Tibial artery (tissue), 4 donors: ENCODE measurements around the gene TTC3.
"Not testable (repeated sequence)": the region's sequence is repeated elsewhere in the genome, so short reads cannot be mapped to it uniquely, and the experiment has no call there.

Source experiments
- DNase-seq, 2 donors: peaks; one replicate each; pipeline ENCODE4 v3.0.0-alpha.2; 2019
- H3K27ac ChIP-seq, 2 donors: fragments of 200-600 bp; sonication (generic) in 1 of 2; 1 replicate in 1 of 2; 2 replicates in 1 of 2; pipeline ENCODE4 v1.5.1; 2018 to 2019; ENCODE audit warnings: mild to moderate bottlenecking in 1 of 2
- H3K27me3 ChIP-seq, 2 donors: fragments of 200-600 bp; sonication (generic) in 1 of 2; one replicate each; pipeline versions ENCODE4 v1.5.1 to v1.6.0; 2016 to 2019
- H3K36me3 ChIP-seq, 3 donors: fragments of 200-600 bp; sonication (generic) in 2 of 3; one replicate each; pipeline ENCODE4 v1.5.1; 2016 to 2019; ENCODE audit warnings: mild to moderate bottlenecking in 2 of 3
- H3K4me1 ChIP-seq, 4 donors: fragments of 200-600 bp; sonication (generic) in 2 of 4; 1 replicate in 3 of 4; 2 replicates in 1 of 4; pipeline ENCODE4 v1.5.1; 2016 to 2019
- H3K4me3 ChIP-seq, 2 donors: fragments of 200-600 bp; sonication (generic) in 1 of 2; 1 replicate in 1 of 2; 2 replicates in 1 of 2; pipeline ENCODE4 v1.5.1; 2018 to 2019; ENCODE audit warnings: mild to moderate bottlenecking in 2 of 2
- H3K9me3 ChIP-seq, 3 donors: fragments of 200-600 bp; sonication (generic) in 1 of 3; one replicate each; pipeline ENCODE4 v1.5.1; 2016 to 2019
- intact Hi-C: fragments of 100-400 bp; cut with DNase I; formaldehyde crosslinking; loops from one replicate; pipeline ENCODE4 v1.15.0; 2023; ENCODE audit warnings: low total_unique reads
- TF ChIP-seq, protein P1 (sequence below), 2 experiments: fragments of 200-600 bp in 1 of 2; fragments of 450-650 bp in 1 of 2; IDR thresholded peaks; one replicate each; pipeline ENCODE4 v1.5.1; 2017 to 2019; ENCODE audit warnings: antibody characterized with exemption in 2 of 2, mild to moderate bottlenecking in 1 of 2, moderate library complexity in 1 of 2

TTC3 gene

GRCh38 chr21:37136261-37136660 lies 63.2 kb downstream of the TTC3 start:
- TF ChIP-seq, protein P1, sequence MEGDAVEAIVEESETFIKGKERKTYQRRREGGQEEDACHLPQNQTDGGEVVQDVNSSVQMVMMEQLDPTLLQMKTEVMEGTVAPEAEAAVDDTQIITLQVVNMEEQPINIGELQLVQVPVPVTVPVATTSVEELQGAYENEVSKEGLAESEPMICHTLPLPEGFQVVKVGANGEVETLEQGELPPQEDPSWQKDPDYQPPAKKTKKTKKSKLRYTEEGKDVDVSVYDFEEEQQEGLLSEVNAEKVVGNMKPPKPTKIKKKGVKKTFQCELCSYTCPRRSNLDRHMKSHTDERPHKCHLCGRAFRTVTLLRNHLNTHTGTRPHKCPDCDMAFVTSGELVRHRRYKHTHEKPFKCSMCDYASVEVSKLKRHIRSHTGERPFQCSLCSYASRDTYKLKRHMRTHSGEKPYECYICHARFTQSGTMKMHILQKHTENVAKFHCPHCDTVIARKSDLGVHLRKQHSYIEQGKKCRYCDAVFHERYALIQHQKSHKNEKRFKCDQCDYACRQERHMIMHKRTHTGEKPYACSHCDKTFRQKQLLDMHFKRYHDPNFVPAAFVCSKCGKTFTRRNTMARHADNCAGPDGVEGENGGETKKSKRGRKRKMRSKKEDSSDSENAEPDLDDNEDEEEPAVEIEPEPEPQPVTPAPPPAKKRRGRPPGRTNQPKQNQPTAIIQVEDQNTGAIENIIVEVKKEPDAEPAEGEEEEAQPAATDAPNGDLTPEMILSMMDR (IDR thresholded peaks at IDR 0.05): no peak
- peaks cover 38 to 56% (median 49%) of the 10 kb centered on the region in 3 donors for H3K36me3 ChIP-seq
- H3K4me1 ChIP-seq: no peaks in the 10 kb centered on the region
- H3K4me3 ChIP-seq: no peak overlapping the region
- no peak overlapping the region for H3K27ac ChIP-seq
- intact Hi-C loops: no loop called here
- DNase-seq: no peak
- no peaks in the 10 kb centered on the region for H3K27me3 ChIP-seq
- no peaks in the 10 kb centered on the region for H3K9me3 ChIP-seq

- DNase-seq: no peak
- intact Hi-C loops: no loop called here
- no peaks in the 10 kb centered on the region for H3K4me1 ChIP-seq
Measured at GRCh38 chr21:37136744-37137143, 63.7 kb downstream of the TTC3 start.

GRCh38 chr21:37139154-37139553 lies 66.1 kb downstream of the TTC3 start:
- intact Hi-C loops: no loop called here
- no peak overlapping the region for H3K27ac ChIP-seq
- DNase-seq: no peak
- H3K4me3 ChIP-seq: no peak overlapping the region
- no peaks in the 10 kb centered on the region for H3K27me3 ChIP-seq
- no peaks in the 10 kb centered on the region for H3K9me3 ChIP-seq
- H3K36me3 ChIP-seq: peaks cover 36 to 50% (median 38%) of the 10 kb centered on the region in 3 donors
- TF ChIP-seq, protein P1 (IDR thresholded peaks at IDR 0.05): no peak
- H3K4me1 ChIP-seq: no peaks in the 10 kb centered on the region

More at GRCh38 chr21:37136744-37137143, 63.7 kb downstream of the TTC3 start:
- Histone ChIP-seq H3K4me3 (no peak overlapping the region), H3K36me3 (peaks cover 38 to 60% (median 46%) of the 10 kb centered on the region in 3 donors), H3K27ac (no peak overlapping the region), H3K9me3 (no peaks in the 10 kb centered on the region), H3K27me3 (no peaks in the 10 kb centered on the region)
- TF ChIP-seq, protein P1 (IDR thresholded peaks at IDR 0.05): no peak

DNA sequence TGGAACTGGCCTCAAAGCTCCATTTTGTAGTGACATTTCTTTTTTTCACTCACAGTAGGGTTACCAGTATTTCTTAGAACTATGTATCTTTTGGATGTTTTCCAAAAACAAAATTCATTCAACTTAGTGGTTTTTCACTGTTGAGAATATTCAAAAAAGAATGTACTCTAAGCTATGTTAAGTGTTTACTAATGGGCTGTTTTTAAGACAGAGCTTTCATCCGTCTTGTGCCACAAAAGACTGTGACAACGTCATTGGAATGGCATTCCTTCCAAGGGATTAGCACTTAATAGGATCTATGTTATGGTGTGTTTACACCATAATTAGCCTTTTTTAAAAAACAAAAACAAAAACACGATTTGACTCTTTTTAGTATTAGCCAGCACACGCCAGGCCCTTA lies 66.8 kb downstream of the TTC3 start:
- Histone ChIP-seq H3K27me3 (no peaks in the 10 kb centered on the region), H3K27ac (no peak overlapping the region), H3K4me3 (no peak overlapping the region), H3K36me3 (peaks cover 33 to 53% (median 35%) of the 10 kb centered on the region in 3 donors), H3K4me1 (no peaks in the 10 kb centered on the region), H3K9me3 (no peaks in the 10 kb centered on the region)
- intact Hi-C loops: no loop called here
- no peak for DNase-seq
- TF ChIP-seq, protein P1 (IDR thresholded peaks at IDR 0.05): no peak

- not testable (repeated sequence) for H3K4me1 ChIP-seq, H3K9me3 ChIP-seq
Measured at GRCh38 chr21:37143392-37143791, 70.3 kb downstream of the TTC3 start.

DNA sequence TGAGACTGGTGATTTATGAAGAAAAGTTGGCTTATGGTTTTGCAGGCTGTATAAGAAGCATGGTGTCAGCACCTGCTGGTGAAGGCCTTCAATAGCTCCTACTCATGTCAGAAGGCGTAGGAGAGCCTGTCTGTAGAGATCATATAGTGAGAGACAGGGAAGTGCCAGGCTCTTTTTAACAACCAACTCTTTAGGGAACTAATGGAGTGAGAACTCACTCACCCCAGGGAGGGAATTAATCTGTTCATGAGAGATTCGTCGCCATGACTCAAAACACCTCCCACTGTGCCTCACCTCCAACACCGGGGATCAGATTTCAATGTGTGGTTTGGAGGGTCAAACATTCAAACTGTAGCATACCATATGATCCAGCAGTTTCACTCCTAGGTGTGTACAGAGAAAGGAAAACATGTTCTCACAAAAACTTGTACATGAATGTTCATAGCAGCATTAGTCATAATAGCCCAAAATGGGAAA lies 72.6 kb downstream of the TTC3 start:
- TF ChIP-seq, protein P1 (IDR thresholded peaks at IDR 0.05): no peak
- Histone ChIP-seq H3K9me3 (no peaks in the 10 kb centered on the region), H3K4me1 (no peaks in the 10 kb centered on the region), H3K4me3 (no peak overlapping the region), H3K36me3 (peaks cover 12 to 65% (median 36%) of the 10 kb centered on the region in 3 donors), H3K27me3 (no peaks in the 10 kb centered on the region), H3K27ac (no peak overlapping the region)
- no peak for DNase-seq
- intact Hi-C loops: no loop called here

More at GRCh38 chr21:37143392-37143791, 70.3 kb downstream of the TTC3 start:
- H3K27me3 ChIP-seq, H3K4me3 ChIP-seq, DNase-seq, intact Hi-C loops, H3K27ac ChIP-seq: not testable (repeated sequence)
- H3K36me3 ChIP-seq: peaks cover 13 to 48% (median 27%) of the 10 kb centered on the region in 3 donors
